GM12872 (cell line): ENCODE measurements around the gene NLGN1.

Experiments
- CTCF ChIP-seq: IDR thresholded peaks from 3 replicates; pipeline ENCODE4 v1.5.1; 2011; ENCODE audit warnings: low read depth, mild to moderate bottlenecking, low read length, moderate library complexity; ENCODE audit not compliant: insufficient read depth

The NLGN1 gene

GRCh38 chr3:174206607-174207192 is 809.2 kb downstream of the NLGN1 start:
- no peak for TF ChIP-seq CTCF

GRCh38 chr3:174208161-174208560 is 810.6 kb downstream of the NLGN1 start:
- no peak for TF ChIP-seq CTCF

- no peak for TF ChIP-seq CTCF
Measured at GRCh38 chr3:174215456-174215855, 817.9 kb downstream of the NLGN1 start.

- TF ChIP-seq CTCF: no peak
Measured at GRCh38 chr3:174216019-174216418, 818.5 kb downstream of the NLGN1 start.

GRCh38 chr3:174216946-174217718 is 819.6 kb downstream of the NLGN1 start:
- TF ChIP-seq CTCF: no peak

GRCh38 chr3:174218016-174218415 is 820.5 kb downstream of the NLGN1 start:
- TF ChIP-seq CTCF: no peak

GRCh38 chr3:174219738-174220137 is 822.2 kb downstream of the NLGN1 start:
- no peak for TF ChIP-seq CTCF
